ENCODE results near the gene TFR2.
A peak's percentile ranks its signal among the peaks of the same experiment; 100 is the strongest.

The TFR2 gene

GRCh38 chr7:100613412-100614175 is 27.8 kb downstream of the TFR2 start:
- no peak for DNase-seq (ENCODE audit: low read depth in 1 of 2, low spot score in 1 of 2)

GRCh38 chr7:100612730-100613390 is 28.5 kb downstream of the TFR2 start:
- DNase-seq (ENCODE audit: low read depth in 1 of 2, low spot score in 1 of 2): no peak

- DNase-seq (ENCODE audit: low read depth in 1 of 2, low spot score in 1 of 2): peak; percentile 94 to 95
These were observed 29.2 kb downstream of the TFR2 start, which contains the start of gene MOSPD3 for GRCh38 chr7:100611983-100612729. Gene MOSPD3 (plus strand): TSS chr7:100612540. CDS start chr7:100612792, 252 bp downstream.

GRCh38 chr7:100609958-100610357 is 31.4 kb downstream of the TFR2 start:
- DNase-seq (ENCODE audit: low read depth in 1 of 2, low spot score in 1 of 2): no peak

- DNase-seq (ENCODE audit: low read depth in 1 of 2, low spot score in 1 of 2): no peak
These were observed 34.2 kb downstream of the TFR2 start for GRCh38 chr7:100607111-100607510.

GRCh38 chr7:100606313-100606712 is 35.0 kb downstream of the TFR2 start:
- DNase-seq (ENCODE audit: low read depth in 1 of 2, low spot score in 1 of 2): no peak

- peak in 1 of 2 donors; percentile 16 for DNase-seq (ENCODE audit: low read depth in 1 of 2, low spot score in 1 of 2)
These were observed 36.1 kb downstream of the TFR2 start for GRCh38 chr7:100604976-100605911.

GRCh38 chr7:100604028-100604975 is 37.0 kb downstream of the TFR2 start:
- peak; percentile 44 to 62 for DNase-seq (ENCODE audit: low read depth in 1 of 2, low spot score in 1 of 2)

GRCh38 chr7:100603726-100604027 is 37.7 kb downstream of the TFR2 start:
- no peak for DNase-seq (ENCODE audit: low read depth in 1 of 2, low spot score in 1 of 2)

GRCh38 chr7:100602889-100603725 is 38.2 kb downstream of the TFR2 start:
- DNase-seq (ENCODE audit: low read depth in 1 of 2, low spot score in 1 of 2): no peak

- DNase-seq (ENCODE audit: low read depth in 1 of 2, low spot score in 1 of 2): no peak
These were observed 40.7 kb downstream of the TFR2 start for GRCh38 chr7:100600730-100601038.

- no peak for DNase-seq (ENCODE audit: low read depth in 1 of 2, low spot score in 1 of 2)
These were observed 41.2 kb downstream of the TFR2 start for GRCh38 chr7:100599911-100600729.

GRCh38 chr7:100598425-100598824 is 42.9 kb downstream of the TFR2 start:
- DNase-seq (ENCODE audit: low read depth in 1 of 2, low spot score in 1 of 2): no peak

GRCh38 chr7:100595188-100595587 is 46.2 kb downstream of the TFR2 start:
- no peak for DNase-seq (ENCODE audit: low read depth in 1 of 2, low spot score in 1 of 2)

GRCh38 chr7:100591596-100591995 is 49.8 kb downstream of the TFR2 start:
- DNase-seq (ENCODE audit: low read depth in 1 of 2, low spot score in 1 of 2): no peak

- DNase-seq (ENCODE audit: low read depth in 1 of 2, low spot score in 1 of 2): no peak
These were observed 51.1 kb downstream of the TFR2 start for GRCh38 chr7:100590077-100590737.

- DNase-seq (ENCODE audit: low read depth in 1 of 2, low spot score in 1 of 2): no peak
These were observed 51.9 kb downstream of the TFR2 start for GRCh38 chr7:100589341-100589947.

Data from activated T-helper 1 cell treated with anti-CD3 and anti-CD28 coated beads, Interleukin-2, amount 50 U/mL, for 16 hours (primary cell).